IMR-90 (cell line): ENCODE results near the gene ARPC5L. TPM values are rescaled to one million over a fixed set of nuclear protein-coding genes. Genes with fewer than 3 reads are reported as not detected.

Experiments
- RCOR1 ChIP-seq: IDR thresholded peaks from 2 replicates; pipeline ENCODE4 v1.6.1; 2012; ENCODE audit warnings: mild to moderate bottlenecking, low read length, improper control_type of control experiment; ENCODE audit not compliant: insufficient replicate concordance
- polyA plus RNA-seq, 3 experiments: library from polyadenylated mRNA; depleted of rRNA; stranded (reverse); fragments of >200 nt; gene quantifications; 2 replicates each; pipeline ENCODE4 v1.2.3, GENCODE V29; 2012; ENCODE audit warnings: low replicate concordance in 1 of 3
- total RNA-seq: library from RNA; depleted of rRNA; stranded (reverse); fragments of >200 nt; gene quantifications from 2 replicates; pipeline ENCODE4 v1.2.3, GENCODE V29; 2012
- TF ChIP-seq, protein P1 (sequence below): fragments of 150-350 bp; IDR thresholded peaks from 2 replicates; pipeline ENCODE4 v1.6.1; 2017; ENCODE audit warnings: mild to moderate bottlenecking, antibody characterized with exemption, low read length, low read depth

ARPC5L gene
- total and polyA plus RNA-seq, 2 of the 4 experiments (the other 2 are of a cell fraction) = 11.1 to 53.8 TPM

DNA sequence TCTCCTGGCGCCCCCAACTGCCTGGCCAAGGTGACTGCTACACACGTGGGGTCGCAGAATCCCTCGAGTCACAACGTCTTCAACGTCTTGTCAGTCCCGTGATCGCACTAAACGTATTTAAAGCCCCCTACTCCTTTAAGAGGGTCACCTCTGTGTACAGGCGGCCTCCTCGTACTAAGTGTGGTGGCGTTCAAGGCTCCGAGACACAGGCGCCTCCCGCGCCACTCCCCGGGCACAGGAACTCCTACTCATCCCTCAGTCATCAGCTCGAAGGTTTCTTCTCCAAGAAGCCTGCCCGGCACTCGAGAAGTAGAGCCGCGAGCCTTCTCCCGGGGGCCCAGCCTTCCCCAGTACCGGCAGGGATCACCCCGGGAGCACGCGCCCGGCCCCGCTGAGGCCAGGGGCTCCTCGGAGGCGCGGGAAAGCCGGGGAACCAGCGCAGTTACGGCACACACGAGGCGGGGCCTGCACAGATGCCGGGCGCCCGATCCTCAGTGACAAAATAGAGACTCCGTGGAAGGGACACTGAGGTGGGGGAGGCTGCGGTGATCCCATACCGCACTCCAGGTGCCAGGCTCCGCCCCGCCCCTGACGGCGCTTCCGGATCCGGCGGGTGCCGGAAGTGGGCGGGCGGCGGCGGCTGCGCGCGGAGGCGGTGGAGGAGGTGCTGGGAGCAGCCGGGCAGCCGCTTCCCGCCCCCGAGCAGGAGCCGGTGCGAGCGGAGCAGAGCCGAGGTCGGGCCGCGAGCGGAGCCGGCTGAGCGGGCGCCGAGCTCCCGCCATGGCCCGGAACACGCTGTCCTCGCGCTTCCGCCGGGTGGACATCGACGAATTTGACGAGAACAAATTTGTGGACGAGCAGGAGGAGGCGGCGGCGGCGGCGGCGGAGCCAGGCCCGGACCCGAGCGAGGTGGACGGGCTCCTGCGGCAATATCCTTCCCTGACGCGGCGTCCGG, 6.9 kb downstream of the ARPC5L start (continued):
- no peak for TF ChIP-seq RCOR1
- TF ChIP-seq, protein P1, sequence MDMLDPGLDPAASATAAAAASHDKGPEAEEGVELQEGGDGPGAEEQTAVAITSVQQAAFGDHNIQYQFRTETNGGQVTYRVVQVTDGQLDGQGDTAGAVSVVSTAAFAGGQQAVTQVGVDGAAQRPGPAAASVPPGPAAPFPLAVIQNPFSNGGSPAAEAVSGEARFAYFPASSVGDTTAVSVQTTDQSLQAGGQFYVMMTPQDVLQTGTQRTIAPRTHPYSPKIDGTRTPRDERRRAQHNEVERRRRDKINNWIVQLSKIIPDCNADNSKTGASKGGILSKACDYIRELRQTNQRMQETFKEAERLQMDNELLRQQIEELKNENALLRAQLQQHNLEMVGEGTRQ = no peak
